IMR-90 (cell line): ENCODE measurements around the gene USP36. TPM values are rescaled to one million over a fixed set of nuclear protein-coding genes. Genes with fewer than 3 reads are reported as not detected.
"Not testable (repeated sequence)": the region's sequence is repeated elsewhere in the genome, so short reads cannot be mapped to it uniquely, and the experiment has no call there.

Experiments
- ATAC-seq: fragments of 200-7000 bp; cut with Tn5 transposase; 2 replicates; pipeline ENCODE4 v1.9.1; 2020; ENCODE audit warnings: low read depth, mild to moderate bottlenecking, moderate library complexity
- BruUV-seq: library from RNA; stranded (reverse); fragments of 400-500 nt; replicated peaks from 2 replicates; lab custom pipeline; 2021; lab: Mats Ljungman, UMichigan
- CTCF ChIA-PET: fragments of 300-600 bp; formaldehyde crosslinking; extraction: SDS; loops from one replicate; lab custom pipeline; 2021; ENCODE audit warnings: antibody characterized with exemption; lab: Yijun Ruan, JAX
- POLR2A ChIA-PET: fragments of 300-600 bp; sonication (Branson Sonifier 250); formaldehyde crosslinking; loops from one replicate; lab custom pipeline; 2022; ENCODE audit warnings: antibody characterized with exemption; ENCODE audit not compliant: unreplicated experiment; lab: Charles Lee
- DNase-seq: peaks from one replicate; pipeline ENCODE4 v3.0.0; 2013
- H2AFZ ChIP-seq: replicated peaks from 2 replicates; pipeline ENCODE3; 2013; ENCODE audit warnings: low read length, mild to moderate bottlenecking; ENCODE audit not compliant: poor library complexity
- H2AK5ac ChIP-seq: 2 replicates; pipeline ENCODE4 v1.6.1; 2013; ENCODE audit warnings: low read depth, low read length, inconsistent platforms
- H2AK9ac ChIP-seq: replicated peaks from 2 replicates; pipeline ENCODE3; 2013; ENCODE audit warnings: mild to moderate bottlenecking, low read depth, low read length, moderate library complexity; ENCODE audit not compliant: poor library complexity
- H2BK120ac ChIP-seq: 2 replicates; pipeline ENCODE4 v1.6.1; 2013; ENCODE audit warnings: low read depth, low read length, inconsistent platforms
- H2BK15ac ChIP-seq: 3 replicates; pipeline ENCODE4 v1.6.1; 2013; ENCODE audit warnings: low read depth, low read length, inconsistent platforms
- H2BK20ac ChIP-seq: 2 replicates; pipeline ENCODE4 v1.6.1; 2013; ENCODE audit warnings: low read depth, mild to moderate bottlenecking, inconsistent platforms, low read length, moderate library complexity
- H2BK5ac ChIP-seq: 2 replicates; pipeline ENCODE4 v1.6.1; 2013; ENCODE audit warnings: mild to moderate bottlenecking, low read depth, low read length, inconsistent platforms; ENCODE audit not compliant: poor library complexity, severe bottlenecking
- H3K14ac ChIP-seq: replicated peaks from 2 replicates; pipeline ENCODE4 v1.6.1; 2013; ENCODE audit warnings: low read depth, low read length, inconsistent platforms
- H3K18ac ChIP-seq: 2 replicates; pipeline ENCODE4 v1.6.1; 2013; ENCODE audit warnings: low read depth, low read length, control low read depth
- H3K23ac ChIP-seq: 2 replicates; pipeline ENCODE4 v1.6.1; 2013; ENCODE audit warnings: low read depth, low read length, inconsistent platforms
- H3K27ac ChIP-seq: 2 replicates; pipeline ENCODE4 v1.5.1; 2013; ENCODE audit warnings: mild to moderate bottlenecking, control low read depth, low read length; ENCODE audit not compliant: insufficient read depth
- H3K27me3 ChIP-seq: 2 replicates; pipeline ENCODE4 v1.6.1; 2013; ENCODE audit warnings: low read length; ENCODE audit not compliant: control insufficient read depth, insufficient read depth
- H3K36me3 ChIP-seq: 2 replicates; pipeline ENCODE4 v1.6.1; 2013; ENCODE audit warnings: low read length, mixed read lengths; ENCODE audit not compliant: control insufficient read depth, insufficient read depth
- H3K4ac ChIP-seq: 2 replicates; pipeline ENCODE4 v1.6.1; 2013; ENCODE audit warnings: low read depth, low read length, inconsistent platforms
- H3K4me1 ChIP-seq: 2 replicates; pipeline ENCODE4 v1.6.1; 2013; ENCODE audit warnings: low read length, mixed read lengths; ENCODE audit not compliant: control insufficient read depth, insufficient read depth
- H3K4me2 ChIP-seq: 2 replicates; pipeline ENCODE4 v1.6.1; 2013; ENCODE audit warnings: low read depth, mild to moderate bottlenecking, control low read depth, low read length, moderate library complexity
- H3K4me3 ChIP-seq: 2 replicates; pipeline ENCODE4 v1.5.1; 2013; ENCODE audit warnings: low read depth, mild to moderate bottlenecking, control low read depth, low read length, moderate library complexity; ENCODE audit not compliant: insufficient read depth
- H3K56ac ChIP-seq: 2 replicates; pipeline ENCODE4 v1.6.1; 2013; ENCODE audit warnings: low read length, inconsistent platforms; ENCODE audit not compliant: insufficient read depth; ENCODE audit errors: extremely low read depth
- H3K79me1 ChIP-seq, 2 experiments: 2 replicates each; pipeline ENCODE4 v1.6.1; 2013; ENCODE audit warnings: low read length in 2 of 2, inconsistent platforms in 1 of 2, low read depth in 1 of 2
- H3K9ac ChIP-seq: 2 replicates; pipeline ENCODE4 v1.6.1; 2013; ENCODE audit warnings: low read depth, low read length, control low read depth
- H3K9me1 ChIP-seq: 2 replicates; pipeline ENCODE4 v1.6.1; 2013; ENCODE audit warnings: low read length, inconsistent platforms; ENCODE audit not compliant: insufficient read depth
- H3K9me3 ChIP-seq: 2 replicates; pipeline ENCODE4 v1.6.1; 2013; ENCODE audit warnings: low read length; ENCODE audit not compliant: control insufficient read depth, insufficient read depth
- H4K20me1 ChIP-seq: 2 replicates; pipeline ENCODE4 v1.6.1; 2013; ENCODE audit warnings: low read length, inconsistent platforms; ENCODE audit not compliant: insufficient read depth
- H4K5ac ChIP-seq: 2 replicates; pipeline ENCODE4 v1.6.1; 2013; ENCODE audit warnings: mild to moderate bottlenecking, low read depth, low read length, control low read depth
- H4K8ac ChIP-seq, 2 experiments: 2 replicates each; pipeline ENCODE4 v1.6.1; 2013; ENCODE audit warnings: low read depth in 2 of 2, low read length in 2 of 2, control low read depth in 1 of 2, inconsistent platforms in 1 of 2
- H4K91ac ChIP-seq: 2 replicates; pipeline ENCODE4 v1.6.1; 2013; ENCODE audit warnings: low read depth, low read length, inconsistent platforms; ENCODE audit not compliant: insufficient read depth
- WGBS, 2 experiments: methylation state at CpG; one replicate each; pipeline versions ENCODE4 v1.1.5 to v1.1.7; 2013; ENCODE audit warnings: missing lambda C conversion rate in 2 of 2; ENCODE audit not compliant: insufficient read length in 1 of 2; ENCODE audit errors: extremely low coverage in 2 of 2; 5-methylcytosine and 5-hydroxymethylcytosine counted together
- dilution Hi-C: fragments of 300-500 bp; cut with HindIII; formaldehyde crosslinking; loops from one replicate; pipeline ENCODE4 v1.14.3; 2018; ENCODE audit warnings: low sequenced_read_pairs; ENCODE audit not compliant: unreplicated experiment
- in situ Hi-C: fragments of 300-500 bp; cut with MboI; formaldehyde crosslinking; loops from 3 replicates; pipeline ENCODE4 v1.14.3; 2019; ENCODE audit warnings: low sequenced_read_pairs, inconsistent platforms, mixed read lengths
- intact Hi-C: fragments of 100-400 bp; cut with micrococcal nuclease; formaldehyde crosslinking; loops from 2 replicates; pipeline ENCODE4 v1.10.0; 2022
- polyA plus RNA-seq, 3 experiments: library from polyadenylated mRNA; depleted of rRNA; stranded (reverse); fragments of >200 nt; gene quantifications; 2 replicates each; pipeline ENCODE4 v1.2.3, GENCODE V29; 2012; ENCODE audit warnings: low replicate concordance in 1 of 3
- total RNA-seq: library from RNA; depleted of rRNA; stranded (reverse); fragments of >200 nt; gene quantifications from 2 replicates; pipeline ENCODE4 v1.2.3, GENCODE V29; 2012

USP36 gene
- total and polyA plus RNA-seq, 2 of the 4 experiments (the other 2 are of a cell fraction): 30.6 to 38.3 TPM

DNA sequence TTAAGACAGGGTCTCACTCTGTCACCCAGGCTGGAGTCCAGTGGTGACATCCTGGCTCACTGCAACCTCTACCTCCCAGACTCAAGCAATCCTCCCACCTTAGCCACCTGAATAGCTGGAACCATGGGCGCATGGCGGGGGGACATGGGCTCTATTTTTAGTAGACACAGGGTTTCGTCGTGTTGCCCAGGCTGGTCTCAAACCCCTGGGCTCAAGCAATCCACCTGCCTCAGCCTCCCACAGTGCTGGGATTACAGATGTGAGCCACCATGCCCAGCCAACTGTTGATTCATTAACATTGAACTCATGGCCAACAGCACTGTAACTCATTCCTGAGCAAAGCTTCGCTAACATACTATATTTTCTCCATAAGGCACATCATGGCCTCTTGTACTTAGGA is 89.6 kb downstream of the USP36 start:
- CTCF ChIA-PET: interaction anchor here (0.7 kb wide), 1 partner anchor 30 kb away, joined by 4 read pairs; no protein-coding TSS in a partner anchor
- WGBS, 2 experiments: no CpG with 5 or more reads among the region's 5 CpGs
- H2BK120ac ChIP-seq, H3K9me1 ChIP-seq, H3K9ac ChIP-seq, POLR2A ChIA-PET, H2AK9ac ChIP-seq, H4K5ac ChIP-seq, BruUV-seq, H3K23ac ChIP-seq, H2AK5ac ChIP-seq, H3K18ac ChIP-seq, H3K27ac ChIP-seq, dilution Hi-C loops, H4K91ac ChIP-seq, H3K4me2 ChIP-seq, H3K56ac ChIP-seq, H4K8ac ChIP-seq, intact Hi-C loops, H2BK5ac ChIP-seq, H3K36me3 ChIP-seq, H2BK20ac ChIP-seq, in situ Hi-C loops, H3K4me3 ChIP-seq, H3K4ac ChIP-seq, H3K27me3 ChIP-seq, ATAC-seq, H3K14ac ChIP-seq, H2AFZ ChIP-seq, H3K9me3 ChIP-seq, DNase-seq, H2BK15ac ChIP-seq: not testable (repeated sequence)
- Histone ChIP-seq H3K4me1 (peaks cover 11% of the 10 kb centered on the region), H4K20me1 (peaks cover 35% of the 10 kb centered on the region), H3K79me1 (peaks cover 54 to 70% of the 10 kb centered on the region in 2 experiments)
